WERI-Rb-1 (cell line): Measurements from ENCODE around the gene LRCH1.
"Not testable (repeated sequence)": the region's sequence is repeated elsewhere in the genome, so short reads cannot be mapped to it uniquely, and the experiment has no call there.

Experiments used
- DNase-seq: peaks from one replicate; pipeline ENCODE4 v3.0.0-alpha.2; 2020
- H3K27ac ChIP-seq: fragments of 250-450 bp; sonication (Bioruptor Pico); 2 replicates; pipeline ENCODE4 v1.5.1; 2020; ENCODE audit warnings: mild to moderate bottlenecking, moderate library complexity
- H3K27me3 ChIP-seq: fragments of 250-450 bp; sonication (Bioruptor Pico); 2 replicates; pipeline ENCODE4 v1.5.1; 2021; ENCODE audit warnings: mild to moderate bottlenecking, low read depth, moderate library complexity; ENCODE audit not compliant: insufficient read depth, severe bottlenecking
- H3K36me3 ChIP-seq: fragments of 250-450 bp; sonication (Bioruptor Pico); 2 replicates; pipeline ENCODE4 v1.5.1; 2020; ENCODE audit warnings: mild to moderate bottlenecking, moderate library complexity
- H3K4me3 ChIP-seq: 2 replicates; pipeline ENCODE4 v1.5.1; 2011; ENCODE audit warnings: low read depth, mild to moderate bottlenecking, control low read depth, low read length
- H3K9me3 ChIP-seq: fragments of 250-450 bp; sonication (Bioruptor Pico); 2 replicates; pipeline ENCODE4 v1.5.1; 2021; ENCODE audit warnings: mild to moderate bottlenecking, moderate library complexity; ENCODE audit not compliant: severe bottlenecking
- CTCF ChIP-seq: IDR thresholded peaks from 2 replicates; pipeline ENCODE4 v1.5.1; 2011; ENCODE audit warnings: low read depth, mild to moderate bottlenecking, control low read depth, inconsistent platforms, low read length

Gene LRCH1

DNA sequence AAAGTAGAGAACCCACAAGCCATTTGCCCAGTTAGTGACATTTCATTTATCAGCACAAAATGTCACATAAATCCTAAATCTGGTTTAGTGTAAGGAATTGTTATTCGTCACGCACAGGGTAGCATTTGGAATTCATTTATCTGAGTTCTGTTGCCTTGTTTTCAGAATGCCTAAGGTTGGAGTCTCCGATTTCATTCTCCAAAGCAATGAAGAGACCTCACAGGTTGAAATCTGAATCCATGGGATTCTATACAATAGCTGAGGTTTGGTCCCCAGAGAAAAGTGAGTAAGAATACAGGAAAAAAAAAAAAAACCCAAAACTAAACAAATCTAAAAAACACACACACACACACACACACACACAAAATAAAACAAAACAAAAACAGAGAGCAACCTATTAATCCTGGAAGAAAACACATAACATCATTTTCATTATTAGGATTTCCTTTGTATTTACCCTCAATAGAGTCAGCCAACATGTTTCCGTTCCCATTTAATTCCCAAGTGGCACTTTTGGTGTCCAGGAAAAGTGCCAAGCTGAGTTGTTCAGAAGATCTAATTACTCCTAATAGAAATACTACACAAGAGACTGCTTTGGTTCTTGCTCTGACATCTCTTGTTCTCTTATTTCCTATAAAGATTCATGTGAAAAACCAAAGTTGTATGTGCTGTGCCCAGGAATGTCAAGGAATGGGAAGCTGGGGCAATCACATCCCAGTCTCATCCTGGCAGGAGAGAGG lies 36.2 kb upstream of the LRCH1 start:
- no peak for DNase-seq
- Histone ChIP-seq H3K27me3 (no peaks in the 10 kb centered on the region), H3K36me3 (no peaks in the 10 kb centered on the region), H3K9me3 (no peaks in the 10 kb centered on the region), H3K27ac (no peak overlapping the region), H3K4me3 (no peak overlapping the region)
- no peak for TF ChIP-seq CTCF

- not testable (repeated sequence) for H3K36me3 ChIP-seq, DNase-seq, H3K4me3 ChIP-seq, H3K27me3 ChIP-seq, H3K9me3 ChIP-seq, H3K27ac ChIP-seq
These were observed 35.2 kb upstream of the LRCH1 start for GRCh38 chr13:46517748-46518147.

GRCh38 chr13:46519182-46519581 lies 33.8 kb upstream of the LRCH1 start:
- Histone ChIP-seq H3K9me3 (no peaks in the 10 kb centered on the region), H3K36me3 (no peaks in the 10 kb centered on the region), H3K27ac (no peak overlapping the region), H3K4me3 (no peak overlapping the region), H3K27me3 (no peaks in the 10 kb centered on the region)
- TF ChIP-seq CTCF = no peak
- DNase-seq = no peak

- no peak overlapping the region for H3K4me3 ChIP-seq
- H3K27ac ChIP-seq = no peak overlapping the region
- no peaks in the 10 kb centered on the region for H3K9me3 ChIP-seq
- TF ChIP-seq CTCF = no peak
- no peaks in the 10 kb centered on the region for H3K36me3 ChIP-seq
- DNase-seq = no peak
- H3K27me3 ChIP-seq = no peaks in the 10 kb centered on the region
These were observed 32.8 kb upstream of the LRCH1 start for GRCh38 chr13:46520166-46520565.

GRCh38 chr13:46521486-46521885 lies 31.5 kb upstream of the LRCH1 start:
- no peak overlapping the region for H3K27ac ChIP-seq
- H3K36me3 ChIP-seq = no peaks in the 10 kb centered on the region
- H3K9me3 ChIP-seq = no peaks in the 10 kb centered on the region
- H3K27me3 ChIP-seq = no peaks in the 10 kb centered on the region
- no peak overlapping the region for H3K4me3 ChIP-seq
- TF ChIP-seq CTCF = no peak
- no peak for DNase-seq

DNA sequence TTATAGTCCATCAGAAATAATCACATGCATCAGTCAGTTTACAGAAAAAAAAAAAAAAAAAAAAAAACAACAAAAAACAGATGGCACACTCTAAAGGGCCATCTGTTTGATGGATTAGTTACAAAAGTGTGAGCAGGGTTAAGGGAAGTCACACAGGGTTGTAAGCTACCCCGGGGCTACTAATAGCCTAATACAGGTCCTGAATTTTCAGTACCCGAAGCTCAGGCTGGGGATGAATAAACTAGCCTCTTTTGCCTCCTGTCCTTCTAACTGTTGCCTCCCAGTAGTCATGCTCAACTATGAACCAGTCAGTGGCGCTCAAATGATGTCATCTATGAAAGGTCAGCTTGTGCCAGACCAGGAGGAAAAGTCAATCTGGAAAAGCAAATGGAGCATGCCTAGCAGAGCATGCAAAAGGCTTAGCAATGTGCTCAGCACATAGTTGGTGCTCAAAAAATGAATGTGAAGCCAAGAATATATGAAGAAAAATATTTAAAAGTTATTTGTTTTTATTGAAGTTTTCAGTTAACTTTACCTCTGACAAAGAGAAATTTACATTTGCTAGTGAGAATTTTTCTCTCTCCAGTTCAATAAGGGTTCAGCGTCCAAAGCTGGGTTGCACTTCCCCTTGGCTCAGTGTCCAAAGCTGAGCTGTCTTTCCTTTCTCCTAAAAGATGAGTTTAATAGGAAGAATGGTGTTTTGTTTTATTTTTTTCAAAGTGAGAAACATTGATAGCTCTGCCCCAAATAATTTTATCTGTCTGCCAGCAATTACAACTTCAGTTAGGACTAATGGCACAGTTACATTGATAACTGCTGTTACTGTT lies 30.8 kb upstream of the LRCH1 start:
- TF ChIP-seq CTCF = no peak
- Histone ChIP-seq H3K9me3 (no peaks in the 10 kb centered on the region), H3K4me3 (no peak overlapping the region), H3K36me3 (no peaks in the 10 kb centered on the region), H3K27me3 (no peaks in the 10 kb centered on the region), H3K27ac (no peak overlapping the region)
- peak; percentile 16 for DNase-seq
